Gastroesophageal sphincter (tissue), 3 donors: ENCODE results near the gene HIF1AN.

Source experiments
- CTCF ChIP-seq, 4 experiments: fragments of 200-600 bp in 2 of 4; fragments of 450-650 bp in 2 of 4; sonication (generic) in 1 of 4; IDR thresholded peaks; one replicate each; pipeline ENCODE4 v1.5.1; 2017 to 2019; ENCODE audit warnings: antibody characterized with exemption in 4 of 4, mild to moderate bottlenecking in 2 of 4, moderate library complexity in 2 of 4
- POLR2A ChIP-seq, 2 donors: fragments of 450-650 bp; IDR thresholded peaks; one replicate each; pipeline ENCODE4 v1.6.1; 2017; ENCODE audit warnings: antibody characterized with exemption in 2 of 2, mild to moderate bottlenecking in 2 of 2, moderate library complexity in 1 of 2
- POLR2AphosphoS5 ChIP-seq: sonication (generic); formaldehyde crosslinking; IDR thresholded peaks from one replicate; pipeline ENCODE4 v1.6.1; 2017; ENCODE audit warnings: antibody characterized with exemption

DNA sequence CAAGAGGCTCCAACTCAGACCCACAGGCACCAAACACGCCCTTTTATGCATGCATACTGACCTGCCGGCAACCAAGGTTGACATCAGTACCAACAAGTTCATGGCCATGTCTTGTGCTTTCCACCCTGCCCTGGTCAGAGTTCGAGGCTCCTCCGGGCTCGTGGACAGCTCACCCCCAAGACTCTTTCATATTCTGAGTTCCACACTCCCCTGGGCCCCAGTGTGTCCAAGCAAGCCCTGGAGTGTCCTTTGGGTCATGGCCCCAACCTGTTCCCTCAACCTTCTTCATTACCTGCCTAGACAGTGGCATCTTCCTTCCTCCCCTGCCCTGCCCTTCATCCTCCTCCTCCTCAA lies 40.5 kb downstream of the HIF1AN start:
- TF ChIP-seq CTCF (IDR thresholded peaks at IDR 0.05) (no peak), POLR2AphosphoS5 (no peak), POLR2A (IDR thresholded peaks at IDR 0.05) (no peak)
